Measurements from ENCODE around the gene RNF157. TPM values are rescaled to one million over a fixed set of nuclear protein-coding genes. Genes with fewer than 3 reads are reported as not detected.

RNF157 gene
- total RNA-seq, 1 donor, result 0.36 TPM

DNA sequence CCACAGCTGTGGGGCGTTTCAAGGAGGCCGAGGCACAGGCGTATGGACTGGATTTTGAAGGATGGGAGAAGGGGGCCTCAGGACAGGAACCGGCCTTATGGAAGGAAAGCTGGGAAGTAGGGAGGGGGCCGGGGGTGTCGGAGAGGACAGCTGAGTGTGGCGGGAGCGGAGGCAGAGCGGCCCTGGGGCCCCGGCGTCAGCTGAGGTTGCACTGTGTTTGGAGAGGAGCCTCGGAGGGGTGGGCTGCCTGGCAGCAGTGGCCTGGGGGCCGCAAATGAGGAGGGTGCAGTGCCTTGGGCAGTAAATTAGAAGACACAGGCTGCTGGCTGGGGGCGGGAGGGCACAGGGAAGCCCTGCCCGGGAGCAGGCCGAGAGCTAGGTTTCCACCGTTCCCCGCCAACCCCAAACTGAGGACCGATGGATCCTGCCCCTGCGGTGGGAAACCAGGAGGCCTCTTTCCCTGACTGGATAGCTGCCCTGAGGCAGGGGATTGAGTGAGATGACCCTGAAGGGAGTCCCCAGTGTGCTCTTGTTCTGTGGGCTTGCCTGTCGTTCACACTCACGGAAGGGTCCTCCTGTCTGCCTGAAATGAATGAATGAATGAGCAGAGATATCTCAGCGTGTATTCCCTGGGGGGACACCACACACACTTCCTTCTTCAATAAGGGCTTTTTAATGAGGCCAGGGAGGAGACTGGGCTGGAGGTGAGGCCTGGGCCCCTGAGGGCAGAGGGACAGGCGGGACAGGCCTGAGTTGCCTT, 117.7 kb downstream of the RNF157 start:
- Histone ChIP-seq H3K4me1 (ENCODE audit: insufficient read depth, low read length) (peaks cover 4% of the 10 kb centered on the region), H3K4me2 (ENCODE audit: insufficient read depth, low read length) (no peak overlapping the region), H3K27ac (ENCODE audit: low read depth, low read length) (no peak overlapping the region), H2AFZ (ENCODE audit: low read length) (no peak overlapping the region), H3K79me2 (ENCODE audit: insufficient read depth, low read length) (no peaks in the 10 kb centered on the region), H3K9me3 (ENCODE audit: low read depth, low read length) (no peaks in the 10 kb centered on the region), H3K36me3 (ENCODE audit: insufficient read depth, low read length) (no peaks in the 10 kb centered on the region), H4K20me1 (ENCODE audit: insufficient read depth, low read length) (no peaks in the 10 kb centered on the region), H3K4me3 (ENCODE audit: insufficient read depth, low read length) (no peak overlapping the region), H3K27me3 (ENCODE audit: insufficient read depth, low read length) (peaks cover 3% of the 10 kb centered on the region)
- DNase-seq (ENCODE audit: insufficient read length, low spot score, missing footprints), result peak; percentile 86
- TF ChIP-seq, protein P1, sequence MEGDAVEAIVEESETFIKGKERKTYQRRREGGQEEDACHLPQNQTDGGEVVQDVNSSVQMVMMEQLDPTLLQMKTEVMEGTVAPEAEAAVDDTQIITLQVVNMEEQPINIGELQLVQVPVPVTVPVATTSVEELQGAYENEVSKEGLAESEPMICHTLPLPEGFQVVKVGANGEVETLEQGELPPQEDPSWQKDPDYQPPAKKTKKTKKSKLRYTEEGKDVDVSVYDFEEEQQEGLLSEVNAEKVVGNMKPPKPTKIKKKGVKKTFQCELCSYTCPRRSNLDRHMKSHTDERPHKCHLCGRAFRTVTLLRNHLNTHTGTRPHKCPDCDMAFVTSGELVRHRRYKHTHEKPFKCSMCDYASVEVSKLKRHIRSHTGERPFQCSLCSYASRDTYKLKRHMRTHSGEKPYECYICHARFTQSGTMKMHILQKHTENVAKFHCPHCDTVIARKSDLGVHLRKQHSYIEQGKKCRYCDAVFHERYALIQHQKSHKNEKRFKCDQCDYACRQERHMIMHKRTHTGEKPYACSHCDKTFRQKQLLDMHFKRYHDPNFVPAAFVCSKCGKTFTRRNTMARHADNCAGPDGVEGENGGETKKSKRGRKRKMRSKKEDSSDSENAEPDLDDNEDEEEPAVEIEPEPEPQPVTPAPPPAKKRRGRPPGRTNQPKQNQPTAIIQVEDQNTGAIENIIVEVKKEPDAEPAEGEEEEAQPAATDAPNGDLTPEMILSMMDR (IDR thresholded peaks at IDR 0.05; ENCODE audit: extremely low read depth, low read depth, low read length), result no peak

DNA sequence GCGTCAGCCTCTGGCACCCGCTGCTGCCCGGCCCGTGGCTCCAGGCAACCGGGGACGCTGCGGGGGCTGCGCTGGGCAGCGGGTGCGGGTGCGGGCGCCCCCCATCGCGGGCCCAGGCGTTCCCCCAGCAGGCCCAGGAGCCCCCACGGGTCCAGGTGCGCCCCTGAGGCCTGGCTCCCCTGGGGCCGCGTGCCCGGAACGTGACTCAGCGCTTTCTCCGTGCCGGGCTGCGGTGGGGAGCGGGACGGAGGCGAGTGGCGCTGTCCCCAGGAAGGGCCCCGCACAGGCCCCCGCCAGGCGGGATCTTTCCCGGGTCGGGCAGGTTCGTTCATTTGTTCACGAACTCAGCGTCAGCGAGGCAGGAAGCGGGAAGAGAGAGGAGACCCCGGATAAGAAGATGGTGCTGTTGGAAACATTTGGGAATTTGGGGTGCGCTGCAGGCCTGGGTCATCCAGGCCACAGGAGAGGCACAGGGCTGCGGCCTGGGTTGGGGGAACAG, 118.3 kb downstream of the RNF157 start:
- H2AFZ ChIP-seq (ENCODE audit: low read length), result peak overlapping the region; percentile 88
- no peaks in the 10 kb centered on the region for H3K79me2 ChIP-seq (ENCODE audit: insufficient read depth, low read length)
- TF ChIP-seq, protein P1 (IDR thresholded peaks at IDR 0.05; ENCODE audit: extremely low read depth, low read depth, low read length), result no peak
- peak; percentile 79 for DNase-seq (ENCODE audit: insufficient read length, low spot score, missing footprints)
- H3K4me1 ChIP-seq (ENCODE audit: insufficient read depth, low read length), result peaks cover 4% of the 10 kb centered on the region
- no peak overlapping the region for H3K27ac ChIP-seq (ENCODE audit: low read depth, low read length)
- H3K36me3 ChIP-seq (ENCODE audit: insufficient read depth, low read length), result no peaks in the 10 kb centered on the region
- no peaks in the 10 kb centered on the region for H3K9me3 ChIP-seq (ENCODE audit: low read depth, low read length)
- peaks cover 3% of the 10 kb centered on the region for H3K27me3 ChIP-seq (ENCODE audit: insufficient read depth, low read length)
- H4K20me1 ChIP-seq (ENCODE audit: insufficient read depth, low read length), result no peaks in the 10 kb centered on the region
- H3K4me3 ChIP-seq (ENCODE audit: insufficient read depth, low read length), result peak overlapping the region; percentile 64
- H3K4me2 ChIP-seq (ENCODE audit: insufficient read depth, low read length), result peak overlapping the region; percentile 74

DNA sequence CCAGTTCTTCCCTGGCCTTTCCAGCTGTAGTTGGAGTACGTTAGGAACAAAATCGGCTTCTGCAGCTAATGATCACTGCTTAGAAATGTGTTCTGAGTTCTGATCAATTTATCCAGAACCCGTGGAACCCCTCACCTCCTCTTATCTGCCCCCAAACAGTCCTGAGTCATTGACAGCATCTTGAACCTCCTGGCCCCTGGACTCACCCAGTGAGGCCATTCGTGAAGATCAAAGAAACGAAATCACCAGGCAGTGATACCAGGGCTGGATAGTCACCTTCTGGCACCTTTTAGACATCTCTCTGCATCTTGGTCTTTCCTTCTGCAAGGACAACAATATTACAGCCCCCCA, 119.7 kb downstream of the RNF157 start:
- TF ChIP-seq, protein P1 (IDR thresholded peaks at IDR 0.05; ENCODE audit: extremely low read depth, low read depth, low read length), result no peak
- no peaks in the 10 kb centered on the region for H3K9me3 ChIP-seq (ENCODE audit: low read depth, low read length)
- DNase-seq (ENCODE audit: insufficient read length, low spot score, missing footprints), result peak; percentile 72
- no peak overlapping the region for H2AFZ ChIP-seq (ENCODE audit: low read length)
- no peaks in the 10 kb centered on the region for H3K27me3 ChIP-seq (ENCODE audit: insufficient read depth, low read length)
- no peaks in the 10 kb centered on the region for H4K20me1 ChIP-seq (ENCODE audit: insufficient read depth, low read length)
- H3K79me2 ChIP-seq (ENCODE audit: insufficient read depth, low read length), result no peaks in the 10 kb centered on the region
- no peaks in the 10 kb centered on the region for H3K36me3 ChIP-seq (ENCODE audit: insufficient read depth, low read length)
- no peak overlapping the region for H3K4me3 ChIP-seq (ENCODE audit: insufficient read depth, low read length)
- H3K27ac ChIP-seq (ENCODE audit: low read depth, low read length), result no peak overlapping the region
- no peak overlapping the region for H3K4me2 ChIP-seq (ENCODE audit: insufficient read depth, low read length)
- peaks cover 4% of the 10 kb centered on the region for H3K4me1 ChIP-seq (ENCODE audit: insufficient read depth, low read length)

Data from osteoblast (primary cell).